Measurements from ENCODE around the gene MGMT. TPM values are rescaled to one million over a fixed set of nuclear protein-coding genes. Genes with fewer than 3 reads are reported as not detected.

The MGMT gene
- total RNA-seq, 1 donor from 2014 or later, result 19.4 TPM

GRCh38 chr10:129501652-129502436, 34.8 kb downstream of the MGMT start:
- Histone ChIP-seq H3K27ac (no peak overlapping the region), H3K27me3 (no peaks in the 10 kb centered on the region), H3K9me3 (no peaks in the 10 kb centered on the region), H3K4me1 (no peaks in the 10 kb centered on the region), H3K4me3 (no peak overlapping the region), H3K36me3 (no peaks in the 10 kb centered on the region)
- ATAC-seq (peak; percentile 40), DNase-seq (no peak)
- intact Hi-C loops (cut with DNase I), result no loop called here
- TF ChIP-seq CTCF (IDR thresholded peaks at IDR 0.05), result no peak

GRCh38 chr10:129502448-129502847, 35.4 kb downstream of the MGMT start:
- intact Hi-C loops (cut with DNase I), result no loop called here
- H3K4me3 ChIP-seq, result no peak overlapping the region
- DNase-seq (no peak), ATAC-seq (no peak)
- H3K27ac ChIP-seq, result no peak overlapping the region
- no peak for TF ChIP-seq CTCF (IDR thresholded peaks at IDR 0.05)
- no peaks in the 10 kb centered on the region for H3K36me3 ChIP-seq
- no peaks in the 10 kb centered on the region for H3K9me3 ChIP-seq
- no peaks in the 10 kb centered on the region for H3K4me1 ChIP-seq
- no peaks in the 10 kb centered on the region for H3K27me3 ChIP-seq

GRCh38 chr10:129505500-129506075, 38.5 kb downstream of the MGMT start:
- no peak for TF ChIP-seq CTCF (IDR thresholded peaks at IDR 0.05)
- Histone ChIP-seq H3K36me3 (no peaks in the 10 kb centered on the region), H3K27ac (no peak overlapping the region), H3K4me3 (no peak overlapping the region), H3K9me3 (no peaks in the 10 kb centered on the region), H3K4me1 (no peaks in the 10 kb centered on the region), H3K27me3 (no peaks in the 10 kb centered on the region)
- intact Hi-C loops (cut with DNase I), result no loop called here
- ATAC-seq (no peak), DNase-seq (no peak)

- Histone ChIP-seq H3K4me1 (no peaks in the 10 kb centered on the region), H3K36me3 (no peaks in the 10 kb centered on the region), H3K4me3 (no peak overlapping the region), H3K27me3 (no peaks in the 10 kb centered on the region), H3K27ac (no peak overlapping the region), H3K9me3 (no peaks in the 10 kb centered on the region)
- intact Hi-C loops (cut with DNase I), result no loop called here
- ATAC-seq, result no peak
- no peak for DNase-seq
- TF ChIP-seq CTCF (IDR thresholded peaks at IDR 0.05), result no peak
Measured at GRCh38 chr10:129506101-129506797, 39.2 kb downstream of the MGMT start.

- ATAC-seq (no peak), DNase-seq (no peak)
- H3K4me3 ChIP-seq, result no peak overlapping the region
- intact Hi-C loops (cut with DNase I), result no loop called here
- H3K36me3 ChIP-seq, result no peaks in the 10 kb centered on the region
- no peaks in the 10 kb centered on the region for H3K4me1 ChIP-seq
- TF ChIP-seq CTCF (IDR thresholded peaks at IDR 0.05), result no peak
- H3K9me3 ChIP-seq, result no peaks in the 10 kb centered on the region
- no peak overlapping the region for H3K27ac ChIP-seq
- no peaks in the 10 kb centered on the region for H3K27me3 ChIP-seq
Measured at GRCh38 chr10:129507216-129507889, 40.3 kb downstream of the MGMT start.
